H4 (cell line): ENCODE data around the gene ATAD5. TPM values are rescaled to one million over a fixed set of nuclear protein-coding genes. Genes with fewer than 3 reads are reported as not detected.

Source experiments
- DNase-seq: peaks from one replicate; pipeline ENCODE4 v3.0.0-alpha.2; 2015; ENCODE audit warnings: low spot score
- total RNA-seq: library from RNA; depleted of rRNA; stranded (reverse); fragments of >200 nt; shearing (Covaris generic); gene quantifications from 2 replicates; pipeline ENCODE4 v1.2.3, GENCODE V29; 2014; rRNA removed

Gene ATAD5
- total RNA-seq, 1 experiment from 2014 or later = 4.5 TPM

DNA sequence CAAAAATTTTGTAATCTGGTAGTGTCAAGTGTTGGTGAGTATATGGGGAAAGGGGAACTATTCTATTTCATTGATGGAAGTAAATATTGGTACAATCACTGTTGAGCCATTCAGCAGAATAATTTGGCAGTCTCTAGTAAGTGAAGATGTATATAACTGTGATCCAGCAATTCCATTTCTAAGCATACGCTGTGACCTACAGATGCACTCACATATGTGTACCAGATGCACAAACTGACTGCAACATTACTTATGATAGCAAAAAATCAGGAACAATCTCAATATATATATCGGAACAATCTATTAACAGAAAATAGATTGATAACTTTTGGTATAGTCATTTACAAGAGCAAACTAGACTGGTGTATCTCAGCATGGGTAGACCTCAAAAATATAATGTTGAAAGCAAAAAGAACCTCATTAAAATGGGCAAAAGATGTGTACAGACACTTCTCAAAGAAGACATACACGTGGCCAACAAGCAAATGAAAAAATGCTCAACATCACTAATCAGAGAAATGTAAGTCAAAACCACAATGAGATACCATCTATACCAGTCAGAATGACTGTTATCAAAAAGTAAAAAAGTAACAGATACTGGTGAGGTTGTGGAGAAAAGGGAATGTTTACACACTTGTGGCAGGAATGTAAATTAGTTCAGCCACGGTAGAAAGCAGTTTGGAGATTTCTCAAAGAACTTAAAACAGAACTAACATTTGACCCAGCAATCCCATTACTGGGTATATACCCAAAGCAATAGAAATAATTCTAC is 110.7 kb downstream of the ATAD5 start:
- DNase-seq = no peak

Other genes starting within 250 kb of the ATAD5 start
- gene CRLF3, start 7.3 kb upstream of the ATAD5 start, total RNA-seq = 9.7 and 13.9 TPM in 2 replicates
- gene TEFM, start 74.3 kb downstream of the ATAD5 start, total RNA-seq = 9.1 and 19.2 TPM in 2 replicates
- gene ADAP2, start 90.0 kb downstream of the ATAD5 start, total RNA-seq = 0.21 TPM in 1 of 2 replicates, not detected in the other
- 14.8 and 19.6 TPM in 2 replicates for gene RNF135, start 139.1 kb downstream of the ATAD5 start, total RNA-seq